ENCODE results near the gene GTF2IRD2. TPM values are rescaled to one million over a fixed set of nuclear protein-coding genes. Genes with fewer than 3 reads are reported as not detected.
"Not testable (repeated sequence)": the region's sequence is repeated elsewhere in the genome, so short reads cannot be mapped to it uniquely, and the experiment has no call there.

Gene GTF2IRD2
- polyA plus RNA-seq, 1 donor, result 26.4 TPM

DNA sequence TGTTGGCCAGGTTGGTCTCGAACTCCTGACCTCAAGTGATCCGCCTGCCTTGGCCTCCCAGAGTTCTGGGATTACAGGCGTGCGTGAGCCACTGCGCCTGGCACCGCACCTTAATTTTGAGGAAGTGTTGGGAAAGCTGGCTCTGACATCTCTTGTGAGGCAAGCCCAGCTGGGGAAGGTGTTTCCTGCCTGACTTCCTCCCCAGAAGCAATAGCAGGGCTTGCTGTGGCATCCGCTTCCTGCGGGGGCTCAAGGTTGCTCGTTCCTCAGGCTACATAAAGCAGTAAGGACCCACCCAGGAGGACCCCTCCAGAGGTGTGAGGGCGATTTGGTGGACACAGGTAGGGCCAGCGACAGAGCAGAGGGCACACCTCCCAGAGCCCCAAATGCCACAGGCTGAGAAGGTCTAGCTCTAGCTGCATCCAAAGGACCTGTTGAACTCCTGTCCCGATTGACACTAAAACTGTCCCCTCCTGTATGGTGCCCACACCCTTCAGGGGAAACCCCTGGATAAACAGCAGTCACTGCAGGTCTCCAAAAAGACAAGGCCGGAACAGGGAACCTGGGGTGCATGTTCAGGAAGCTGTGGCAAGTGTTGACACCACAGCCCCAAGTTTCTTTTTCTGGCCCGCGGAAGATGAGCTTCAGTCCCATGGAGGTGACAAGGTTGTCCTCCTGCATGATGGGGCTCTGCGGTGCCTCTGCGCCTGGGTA is 86.0 kb downstream of the GTF2IRD2 start:
- H3K9me3 ChIP-seq (ENCODE audit: control insufficient read depth, low read depth, low read length); H3K4me1 ChIP-seq (ENCODE audit: control insufficient read depth, insufficient read depth, low read length); H3K36me3 ChIP-seq (ENCODE audit: control insufficient read depth, insufficient read depth, low read length); H3K27me3 ChIP-seq (ENCODE audit: control insufficient read depth, insufficient read depth, low read length); H3K4me3 ChIP-seq (ENCODE audit: low read length); H3K27ac ChIP-seq (ENCODE audit: low read length); DNase-seq: not testable (repeated sequence)
- no CpG with 5 or more reads among the region's 17 CpGs for WGBS (ENCODE audit: insufficient coverage, low lambda C conversion rate)

DNA sequence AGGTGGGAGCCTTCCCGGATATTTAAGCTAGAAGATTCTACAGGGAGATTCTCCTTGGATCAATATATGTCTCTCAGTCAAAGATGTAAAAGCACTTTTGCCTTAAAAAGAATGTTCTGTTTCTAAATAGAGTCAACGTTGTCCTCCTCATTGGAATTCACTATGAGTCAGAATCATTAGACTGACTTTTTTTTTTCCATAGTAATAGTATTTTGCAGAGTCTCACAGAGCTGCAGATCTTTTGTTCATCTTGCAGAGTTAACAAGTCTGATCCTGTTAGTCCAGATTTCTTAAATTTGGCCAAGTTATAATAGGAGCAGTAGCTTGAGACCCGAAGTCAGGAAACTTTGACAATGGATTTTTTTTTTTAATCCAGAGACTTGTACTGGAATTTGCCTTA is 92.4 kb downstream of the GTF2IRD2 start:
- DNase-seq; H3K36me3 ChIP-seq (ENCODE audit: control insufficient read depth, insufficient read depth, low read length); H3K27me3 ChIP-seq (ENCODE audit: control insufficient read depth, insufficient read depth, low read length); H3K4me3 ChIP-seq (ENCODE audit: low read length); H3K4me1 ChIP-seq (ENCODE audit: control insufficient read depth, insufficient read depth, low read length); H3K27ac ChIP-seq (ENCODE audit: low read length); H3K9me3 ChIP-seq (ENCODE audit: control insufficient read depth, low read depth, low read length): not testable (repeated sequence)
- no CpG with 5 or more reads among the region's 3 CpGs for WGBS (ENCODE audit: insufficient coverage, low lambda C conversion rate)

DNA sequence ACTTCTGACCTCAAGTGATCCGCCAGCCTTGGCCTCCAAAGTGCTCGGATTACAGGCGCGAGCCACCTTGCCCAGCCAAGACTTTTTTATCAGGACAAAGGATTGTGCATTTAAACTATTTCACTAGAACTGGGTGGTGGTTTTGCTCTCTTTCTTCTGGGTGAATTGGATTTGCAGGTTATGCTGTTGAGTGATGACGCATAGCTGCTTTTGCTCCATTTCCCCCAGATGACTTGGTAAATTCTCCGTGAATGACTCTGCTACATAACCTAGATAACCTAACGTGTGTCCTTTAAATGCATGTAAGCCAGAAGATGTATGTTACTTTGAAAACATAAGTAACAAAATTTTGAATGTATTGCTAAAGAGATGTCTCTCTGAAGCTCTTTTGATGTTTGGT is 93.1 kb downstream of the GTF2IRD2 start:
- H3K36me3 ChIP-seq (ENCODE audit: control insufficient read depth, insufficient read depth, low read length); H3K4me1 ChIP-seq (ENCODE audit: control insufficient read depth, insufficient read depth, low read length); DNase-seq; H3K27ac ChIP-seq (ENCODE audit: low read length); H3K27me3 ChIP-seq (ENCODE audit: control insufficient read depth, insufficient read depth, low read length); H3K4me3 ChIP-seq (ENCODE audit: low read length); H3K9me3 ChIP-seq (ENCODE audit: control insufficient read depth, low read depth, low read length): not testable (repeated sequence)
- WGBS (ENCODE audit: insufficient coverage, low lambda C conversion rate), result no CpG with 5 or more reads among the region's 7 CpGs

DNA sequence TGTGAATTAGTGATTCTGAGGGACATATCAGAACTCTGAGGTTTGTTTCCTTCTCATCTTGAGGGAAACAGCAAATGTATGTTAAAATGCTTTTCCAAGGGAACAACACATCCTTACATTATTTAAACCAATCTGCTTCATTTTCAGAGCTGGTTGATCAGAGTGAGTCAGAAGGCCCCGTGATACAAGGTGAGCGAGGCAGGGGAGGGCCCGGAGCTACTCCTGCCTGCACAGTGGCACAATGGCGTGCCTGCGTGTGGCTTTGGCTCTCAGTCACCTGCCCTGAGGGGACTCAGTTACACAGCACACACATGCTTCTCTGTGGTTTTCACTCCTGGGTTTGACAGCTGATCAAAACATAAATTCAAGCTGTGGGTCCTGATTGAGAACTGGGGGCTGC is 94.7 kb downstream of the GTF2IRD2 start:
- H3K27me3 ChIP-seq (ENCODE audit: control insufficient read depth, insufficient read depth, low read length); H3K36me3 ChIP-seq (ENCODE audit: control insufficient read depth, insufficient read depth, low read length); H3K4me3 ChIP-seq (ENCODE audit: low read length); H3K4me1 ChIP-seq (ENCODE audit: control insufficient read depth, insufficient read depth, low read length); H3K9me3 ChIP-seq (ENCODE audit: control insufficient read depth, low read depth, low read length); H3K27ac ChIP-seq (ENCODE audit: low read length); DNase-seq: not testable (repeated sequence)
- WGBS (ENCODE audit: insufficient coverage, low lambda C conversion rate), result no CpG with 5 or more reads among the region's 5 CpGs

DNA sequence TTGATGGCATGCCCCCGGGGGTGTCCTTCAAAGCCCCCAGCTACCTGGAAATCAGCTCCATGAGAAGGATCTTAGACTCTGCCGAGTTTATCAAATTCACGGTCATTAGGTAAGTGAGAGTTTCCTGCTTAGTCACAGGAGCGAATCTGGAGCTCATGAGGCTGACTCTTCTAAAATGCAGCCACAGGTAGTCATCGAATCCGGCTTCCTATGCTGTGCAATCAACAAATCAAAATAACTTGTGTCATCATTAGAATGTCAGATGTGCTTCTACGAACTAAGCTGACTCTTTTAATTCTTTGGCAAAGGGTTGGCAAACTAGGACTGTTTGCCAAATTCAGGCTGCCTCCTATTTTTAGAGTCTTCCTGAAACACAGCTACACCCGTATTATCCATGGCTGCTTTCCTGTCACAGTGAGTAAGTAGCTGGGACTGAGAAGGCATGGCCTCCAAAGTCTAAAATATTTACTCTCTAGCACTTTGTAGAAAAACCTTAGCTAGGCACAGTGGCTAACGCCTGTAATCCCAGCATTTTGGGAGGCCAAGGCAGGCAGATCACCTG is 97.4 kb downstream of the GTF2IRD2 start:
- H3K9me3 ChIP-seq (ENCODE audit: control insufficient read depth, low read depth, low read length); H3K27ac ChIP-seq (ENCODE audit: low read length); H3K27me3 ChIP-seq (ENCODE audit: control insufficient read depth, insufficient read depth, low read length); H3K36me3 ChIP-seq (ENCODE audit: control insufficient read depth, insufficient read depth, low read length); H3K4me1 ChIP-seq (ENCODE audit: control insufficient read depth, insufficient read depth, low read length); H3K4me3 ChIP-seq (ENCODE audit: low read length); DNase-seq: not testable (repeated sequence)
- no CpG with 5 or more reads among the region's 9 CpGs for WGBS (ENCODE audit: insufficient coverage, low lambda C conversion rate)

Other genes starting within 250 kb of the GTF2IRD2 start
- 195 TPM for gene GTF2I, start 193.9 kb downstream of the GTF2IRD2 start, polyA plus RNA-seq
- 3.1 TPM for gene NCF1, start 77.6 kb downstream of the GTF2IRD2 start, polyA plus RNA-seq
- gene CASTOR2, start 113.1 kb upstream of the GTF2IRD2 start, polyA plus RNA-seq, result 4.5 TPM
- gene RCC1L, start 222.2 kb upstream of the GTF2IRD2 start, polyA plus RNA-seq, result 29.5 TPM
- 44.8 TPM for gene GTF2IRD2B, start 241.0 kb upstream of the GTF2IRD2 start, polyA plus RNA-seq

Measured in large intestine (tissue), 3 donors.